SK-N-SH treated with all-trans-retinoic acid at 6 μM for 48 hours (cell line): Measurements from ENCODE around the gene SLC25A23.
"Not testable (repeated sequence)": the region's sequence is repeated elsewhere in the genome, so short reads cannot be mapped to it uniquely, and the experiment has no call there.

Experiments used
- ARNTL ChIP-seq: fragments of 450-650 bp; formaldehyde crosslinking; IDR thresholded peaks from 2 replicates; pipeline ENCODE4 v1.5.0; 2020; ENCODE audit warnings: low read depth, mild to moderate bottlenecking, moderate library complexity, borderline replicate concordance
- BACH2 ChIP-seq: fragments of 250-450 bp; sonication (Bioruptor Pico); IDR thresholded peaks from 2 replicates; pipeline ENCODE4 v1.9.0; 2021; ENCODE audit warnings: mild to moderate bottlenecking, borderline replicate concordance
- CREB5 ChIP-seq: fragments of 250-450 bp; sonication (Bioruptor Pico); IDR thresholded peaks from 2 replicates; pipeline ENCODE4 v1.5.1; 2020; ENCODE audit warnings: low read depth, mild to moderate bottlenecking, moderate library complexity
- ISL1 ChIP-seq: fragments of 250-450 bp; sonication (Bioruptor Pico); IDR thresholded peaks from 2 replicates; pipeline ENCODE4 v2.1.2; 2022; ENCODE audit warnings: mild to moderate bottlenecking, moderate library complexity
- OSR1 ChIP-seq: fragments of 250-450 bp; sonication (Bioruptor Pico); IDR thresholded peaks from 2 replicates; pipeline ENCODE4 v1.8.0; 2022; ENCODE audit warnings: moderate library complexity, mild to moderate bottlenecking, inconsistent platforms
- PATZ1 ChIP-seq: fragments of 250-450 bp; sonication (Bioruptor Pico); IDR thresholded peaks from 2 replicates; pipeline ENCODE4 v1.8.0; 2020; ENCODE audit warnings: mild to moderate bottlenecking, moderate library complexity, borderline replicate concordance
- POU6F1 ChIP-seq: fragments of 250-450 bp; sonication (Bioruptor Pico); IDR thresholded peaks from 2 replicates; pipeline ENCODE4 v1.8.0; 2021; ENCODE audit warnings: low read depth, mild to moderate bottlenecking, moderate library complexity, borderline replicate concordance
- SNAI2 ChIP-seq: fragments of 250-450 bp; sonication (Bioruptor Pico); IDR thresholded peaks from 2 replicates; pipeline ENCODE4 v1.5.0; 2020; ENCODE audit warnings: mild to moderate bottlenecking, moderate library complexity
- ZC3H10 ChIP-seq: fragments of 250-450 bp; sonication (Bioruptor Pico); IDR thresholded peaks from 2 replicates; pipeline ENCODE4 v1.5.1; 2021; ENCODE audit warnings: mild to moderate bottlenecking, moderate library complexity
- ZFP3 ChIP-seq: fragments of 250-450 bp; sonication (Bioruptor Pico); IDR thresholded peaks from 2 replicates; pipeline ENCODE4 v1.5.0; 2020; ENCODE audit warnings: mild to moderate bottlenecking, moderate library complexity

- not testable (repeated sequence) for TF ChIP-seq OSR1 (CRISPR knock-in tag); ISL1; ZFP3 (CRISPR knock-in tag); POU6F1 (CRISPR knock-in tag); BACH2 (CRISPR knock-in tag); PATZ1 (CRISPR knock-in tag); SNAI2 (CRISPR knock-in tag); CREB5; ARNTL; ZC3H10 (CRISPR knock-in tag)
Measured at GRCh38 chr19:6508028-6508771, 48.6 kb upstream of the SLC25A23 start.
